ENCODE results near the gene UST.

- no peak for TF ChIP-seq POLR2A (IDR thresholded peaks at IDR 0.05)
- TF ChIP-seq CTCF (IDR thresholded peaks at IDR 0.05), result no peak
- TF ChIP-seq EP300 (IDR thresholded peaks at IDR 0.05; ENCODE audit: low read depth), result no peak
These were observed 347.3 kb downstream of the UST start for GRCh38 chr6:149094156-149094555.
